ENCODE data around the gene RTTN. TPM values are rescaled to one million over a fixed set of nuclear protein-coding genes. Genes with fewer than 3 reads are reported as not detected.

The RTTN gene
- total RNA-seq, 8 experiments from 2014 or later, result 6.2 to 43.6 (median 13.7) TPM

DNA sequence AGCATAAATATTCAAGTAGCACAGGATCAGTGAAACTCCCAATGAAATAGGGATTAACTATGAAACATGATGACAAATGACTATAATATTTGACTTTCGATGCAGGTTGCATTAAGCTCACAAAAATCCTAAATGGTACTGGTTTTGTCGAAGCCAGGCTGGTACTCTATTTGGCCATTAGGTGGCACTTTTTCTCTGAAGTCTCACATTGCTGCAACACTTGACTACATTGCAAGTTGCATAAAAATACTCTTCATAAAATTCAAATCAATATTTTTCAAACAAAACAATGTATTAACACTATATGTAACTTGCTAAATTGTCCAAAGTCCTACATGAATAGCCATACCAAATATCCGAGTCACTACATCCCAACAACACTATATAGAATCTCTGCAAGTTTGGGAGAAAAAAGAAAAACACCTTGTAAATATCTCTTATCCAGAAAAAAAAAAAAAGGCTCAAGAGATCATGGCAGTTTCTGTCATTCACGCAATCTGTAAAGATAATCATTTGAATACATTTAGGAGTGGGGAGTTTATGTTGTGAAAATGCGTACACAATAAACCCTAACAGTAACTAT, 9.5 kb downstream of the RTTN start:
- peak in 4 of 8 experiments; percentile 26 to 67 (median 55) for ATAC-seq (replicated peaks in 6 of 8)
- no peak overlapping the region for H3K27ac ChIP-seq
- H3K4me1 ChIP-seq (replicated peaks in 1 of 2), result no peaks in the 10 kb centered on the region
- in situ Hi-C loops (cut with MboI; ENCODE audit: low pct_unique_long_range_greater_than_20kb in 2 of 9, low sequenced_read_pairs in 9 of 9, unreplicated experiment in 9 of 9), result loop anchor here in 8 of 9 experiments (10.0 to 25.0 kb wide), 3 partner anchors 239 to 259 kb away; no protein-coding TSS in a partner anchor
- H3K4me3 ChIP-seq, result no peak overlapping the region
- WGBS, 10 experiments, result 50 to 94% (median 68%) methylated on average over 1 to 5 of the region's 5 CpGs

DNA sequence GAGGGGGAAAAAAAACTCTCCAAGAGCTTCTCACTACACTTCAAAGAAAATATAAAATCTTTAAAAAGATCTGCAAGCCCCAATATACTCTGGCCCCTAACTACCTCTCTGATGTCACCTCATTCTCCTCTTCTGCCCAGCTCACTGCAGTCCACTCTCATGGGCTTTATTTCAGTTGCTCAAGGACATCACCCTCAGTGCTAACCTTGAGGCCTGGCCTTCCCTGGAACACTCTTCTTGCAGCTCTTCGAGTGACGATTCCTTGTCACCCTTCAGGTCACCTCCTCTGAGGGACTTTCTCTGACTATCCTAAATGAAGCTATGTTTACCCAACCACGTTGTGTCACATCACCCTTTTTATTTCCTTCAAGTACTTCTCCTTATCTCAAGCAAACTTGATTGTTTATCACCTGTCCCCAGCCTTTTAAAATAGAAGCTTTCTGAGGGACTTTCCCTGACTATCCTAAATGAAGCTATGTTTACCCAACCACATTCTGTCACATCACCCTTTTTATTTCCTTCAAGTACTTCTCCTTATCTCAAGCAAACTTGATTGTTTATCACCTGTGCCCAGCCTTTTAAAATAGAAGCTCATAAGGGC, 10.4 kb downstream of the RTTN start:
- in situ Hi-C loops (cut with MboI; ENCODE audit: low pct_unique_long_range_greater_than_20kb in 2 of 9, low sequenced_read_pairs in 9 of 9, unreplicated experiment in 9 of 9), result loop anchor here in 8 of 9 experiments (10.0 to 25.0 kb wide), 3 partner anchors 240 to 260 kb away; no protein-coding TSS in a partner anchor

DNA sequence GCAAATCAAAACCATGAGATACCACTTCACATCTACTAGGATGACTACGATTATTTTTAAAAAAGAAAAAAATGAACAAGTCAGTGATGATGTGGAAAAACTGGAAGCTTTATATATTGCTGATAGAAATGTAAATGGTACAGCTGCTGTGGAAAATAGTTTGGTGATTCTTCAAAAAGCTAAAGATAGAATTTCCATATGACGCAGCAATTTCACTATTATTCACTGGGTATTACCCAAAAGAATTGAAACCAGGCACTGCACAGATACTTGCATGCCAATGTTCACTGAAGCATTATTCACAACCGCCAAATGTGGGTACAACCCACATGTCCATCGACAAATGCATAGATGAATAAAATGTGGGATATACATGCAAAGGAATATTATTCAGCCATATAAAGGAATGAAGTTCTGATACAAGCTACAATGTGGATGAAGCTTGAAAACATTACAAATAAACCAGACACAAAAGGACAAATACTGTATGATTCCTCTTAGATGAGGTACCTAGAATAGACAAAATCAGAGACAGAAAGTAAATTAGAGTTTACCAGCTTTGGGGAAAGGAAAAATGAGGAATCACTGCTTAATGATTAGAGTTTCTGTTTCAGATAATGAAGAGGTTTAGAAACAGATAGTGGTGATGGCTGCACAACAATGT, 11.1 kb downstream of the RTTN start:
- in situ Hi-C loops (cut with MboI; ENCODE audit: low pct_unique_long_range_greater_than_20kb in 2 of 9, low sequenced_read_pairs in 9 of 9, unreplicated experiment in 9 of 9), result loop anchor here in 8 of 9 experiments (10.0 to 25.0 kb wide), 3 partner anchors 240 to 260 kb away; no protein-coding TSS in a partner anchor
- H3K27ac ChIP-seq, result no peak overlapping the region
- ATAC-seq (replicated peaks in 6 of 8), result peak in 1 of 8 experiments; percentile 43
- 50 to 94% (median 86%) methylated on average over 1 to 4 of the region's 4 CpGs for WGBS, 10 experiments
- H3K4me1 ChIP-seq (replicated peaks in 1 of 2), result no peaks in the 10 kb centered on the region
- H3K4me3 ChIP-seq, result no peak overlapping the region

More for the DNA sequence above, 10.4 kb downstream of the RTTN start:
- Histone ChIP-seq H3K4me3 (no peak overlapping the region), H3K4me1 (replicated peaks in 1 of 2) (no peaks in the 10 kb centered on the region), H3K27ac (no peak overlapping the region)
- WGBS, 10 experiments, result 75 to 100% (median 89%) methylated on average over 1 to 3 of the region's 3 CpGs; no CpG with 5 or more reads in 3 of the 10 experiments
- ATAC-seq (replicated peaks in 6 of 8), result no peak

DNA sequence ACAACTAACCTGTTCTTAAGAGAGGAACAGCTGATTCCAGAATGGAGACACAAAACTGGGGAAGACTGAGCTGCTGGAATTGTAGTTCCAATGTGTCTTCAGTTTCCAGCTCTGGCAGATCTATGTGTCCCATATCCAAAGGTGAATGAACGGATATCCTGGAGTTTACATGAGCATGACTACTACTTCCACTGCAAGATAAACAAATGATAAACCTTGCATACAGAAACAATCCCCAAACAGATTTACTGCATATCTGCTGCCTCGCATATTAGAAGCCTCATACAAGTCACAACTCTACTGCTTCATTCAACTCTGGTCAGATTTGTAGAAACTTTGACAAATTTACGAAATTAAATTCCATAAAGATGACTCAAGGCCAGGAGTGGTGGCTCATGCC, 15.0 kb downstream of the RTTN start:
- no peak overlapping the region for H3K4me3 ChIP-seq
- in situ Hi-C loops (cut with MboI; ENCODE audit: low pct_unique_long_range_greater_than_20kb in 2 of 9, low sequenced_read_pairs in 9 of 9, unreplicated experiment in 9 of 9), result loop anchor here in 8 of 9 experiments (10.0 to 25.0 kb wide), 3 partner anchors 244 to 264 kb away; no protein-coding TSS in a partner anchor
- H3K27ac ChIP-seq, result no peak overlapping the region
- H3K4me1 ChIP-seq (replicated peaks in 1 of 2), result no peaks in the 10 kb centered on the region
- ATAC-seq (replicated peaks in 6 of 8), result no peak
- WGBS, 10 experiments, result 65 to 100% (median 94%) methylated on average over 1 to 3 of the region's 3 CpGs; no CpG with 5 or more reads in 2 of the 10 experiments

DNA sequence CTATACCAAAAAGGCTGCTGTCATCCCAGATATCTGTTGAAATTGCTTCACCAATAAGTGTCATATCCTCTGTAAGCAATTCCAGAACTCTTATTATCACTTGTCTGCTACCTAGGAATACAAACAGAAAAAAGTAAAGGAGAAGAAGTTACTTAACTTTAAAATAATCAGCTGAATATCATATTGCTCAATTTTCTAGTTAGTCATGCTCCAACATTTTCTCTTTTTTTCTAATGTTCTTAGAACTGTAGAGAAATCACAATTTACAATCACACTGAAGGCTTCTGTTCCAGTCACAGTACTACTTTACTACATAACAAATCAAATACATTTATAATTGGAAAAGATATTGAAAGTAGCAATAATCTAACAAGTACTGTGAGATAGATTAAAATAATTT, 17.4 kb downstream of the RTTN start:
- Histone ChIP-seq H3K27ac (no peak overlapping the region), H3K4me1 (replicated peaks in 1 of 2) (no peaks in the 10 kb centered on the region), H3K4me3 (no peak overlapping the region)
- no peak for ATAC-seq (replicated peaks in 6 of 8)
- in situ Hi-C loops (cut with MboI; ENCODE audit: low pct_unique_long_range_greater_than_20kb in 2 of 9, low sequenced_read_pairs in 9 of 9, unreplicated experiment in 9 of 9), result loop anchor here in 2 of 9 experiments (25.0 kb wide), 1 partner anchor 249 kb away; no protein-coding TSS in a partner anchor

DNA sequence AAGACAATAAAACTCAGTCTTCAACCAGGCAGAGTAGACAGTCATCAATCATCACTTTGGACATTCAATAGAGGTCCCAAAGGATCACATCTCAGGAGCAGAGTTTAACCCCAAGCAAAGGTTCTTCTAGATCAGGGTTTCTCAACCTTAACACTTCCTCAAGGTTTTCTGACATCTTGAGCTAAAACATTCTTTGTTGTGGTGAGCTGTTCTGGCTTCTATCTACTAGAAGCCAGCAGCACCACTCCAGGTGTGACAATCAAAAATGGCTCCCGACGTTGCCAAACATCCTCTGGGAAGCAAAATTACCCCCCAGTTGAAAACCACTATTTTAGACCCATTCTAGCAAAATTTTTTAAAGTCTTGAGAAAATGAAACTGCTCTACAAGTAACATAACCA, 22.0 kb downstream of the RTTN start:
- ATAC-seq (replicated peaks in 6 of 8), result no peak
- Histone ChIP-seq H3K4me1 (replicated peaks in 1 of 2) (no peaks in the 10 kb centered on the region), H3K4me3 (no peak overlapping the region), H3K27ac (no peak overlapping the region)
- in situ Hi-C loops (cut with MboI; ENCODE audit: low pct_unique_long_range_greater_than_20kb in 2 of 9, low sequenced_read_pairs in 9 of 9, unreplicated experiment in 9 of 9), result loop anchor here in 2 of 9 experiments (25.0 kb wide), 1 partner anchor 254 kb away; no protein-coding TSS in a partner anchor
- WGBS, 10 experiments, result 80 to 100% (median 100%) methylated on average over 1 to 2 of the region's 2 CpGs; no CpG with 5 or more reads in 4 of the 10 experiments

DNA sequence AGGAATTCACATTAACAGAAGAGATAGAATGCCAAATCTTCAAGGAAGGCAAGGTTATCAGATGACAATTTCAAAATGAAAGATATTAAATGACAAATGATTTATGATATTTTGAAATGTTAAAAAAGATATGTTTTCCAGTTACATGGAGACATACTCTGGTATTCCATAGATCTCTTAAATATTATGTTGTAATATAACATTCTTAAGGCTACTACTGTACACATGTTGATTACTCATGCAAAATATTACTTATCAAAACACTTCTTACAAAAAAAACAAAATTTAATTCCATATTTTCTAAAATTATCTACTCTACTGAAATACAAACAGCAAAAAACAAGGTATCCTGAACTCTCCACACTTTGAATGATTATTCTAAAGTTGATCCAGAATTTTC, 22.9 kb downstream of the RTTN start:
- ATAC-seq (replicated peaks in 6 of 8), result no peak
- in situ Hi-C loops (cut with MboI; ENCODE audit: low pct_unique_long_range_greater_than_20kb in 2 of 9, low sequenced_read_pairs in 9 of 9, unreplicated experiment in 9 of 9), result loop anchor here in 2 of 9 experiments (25.0 kb wide), 1 partner anchor 255 kb away; no protein-coding TSS in a partner anchor
- H3K27ac ChIP-seq, result no peak overlapping the region
- H3K4me3 ChIP-seq, result no peak overlapping the region
- H3K4me1 ChIP-seq (replicated peaks in 1 of 2), result no peaks in the 10 kb centered on the region

DNA sequence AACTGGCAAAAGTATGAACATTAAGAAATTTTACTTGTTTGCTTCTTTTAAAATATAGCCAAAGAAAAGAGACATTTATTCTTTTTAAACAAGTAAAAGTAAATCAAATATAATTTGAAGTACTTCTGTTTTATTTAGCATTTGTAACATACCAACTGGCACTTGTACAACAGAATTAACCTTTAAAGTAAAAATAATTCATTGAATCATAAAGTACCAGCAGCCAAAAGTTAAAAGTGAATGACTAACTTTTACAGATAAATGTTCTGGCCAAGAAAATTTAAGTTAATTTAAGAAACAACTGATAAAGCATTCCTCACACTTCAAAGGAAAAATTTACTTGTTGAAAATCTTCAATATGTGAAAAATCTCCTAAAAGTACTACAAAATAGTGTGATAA, 23.8 kb downstream of the RTTN start:
- no peak overlapping the region for H3K4me3 ChIP-seq
- in situ Hi-C loops (cut with MboI; ENCODE audit: low pct_unique_long_range_greater_than_20kb in 2 of 9, low sequenced_read_pairs in 9 of 9, unreplicated experiment in 9 of 9), result loop anchor here in 2 of 9 experiments (25.0 kb wide), 1 partner anchor 256 kb away; no protein-coding TSS in a partner anchor
- no peak for ATAC-seq (replicated peaks in 6 of 8)
- H3K4me1 ChIP-seq (replicated peaks in 1 of 2), result no peaks in the 10 kb centered on the region
- H3K27ac ChIP-seq, result no peak overlapping the region

DNA sequence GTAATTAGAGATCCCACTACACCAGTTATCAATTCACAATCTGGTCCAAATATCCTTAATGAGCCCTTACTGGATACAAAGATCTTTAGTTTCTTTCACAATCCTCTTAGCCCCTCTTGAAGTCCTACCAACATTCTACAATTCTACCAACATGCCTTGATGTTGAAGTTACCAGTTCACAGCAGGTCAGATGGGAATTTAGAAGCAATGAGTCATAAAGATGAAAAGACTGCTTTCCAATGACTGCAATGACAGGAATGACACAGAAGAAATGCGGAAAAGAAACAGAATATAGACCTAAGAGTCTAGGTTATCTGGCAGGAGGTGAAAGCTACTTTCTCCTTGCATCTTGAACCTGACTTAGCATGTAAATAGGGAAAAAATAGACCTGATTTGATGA, 24.5 kb downstream of the RTTN start:
- in situ Hi-C loops (cut with MboI; ENCODE audit: low pct_unique_long_range_greater_than_20kb in 2 of 9, low sequenced_read_pairs in 9 of 9, unreplicated experiment in 9 of 9), result loop anchor here in 2 of 9 experiments (25.0 kb wide), 1 partner anchor 256 kb away; no protein-coding TSS in a partner anchor
- WGBS, 10 experiments, result 0 to 100% (median 80%) methylated on average over 1 of the region's 1 CpG; no CpG with 5 or more reads in 3 of the 10 experiments
- H3K4me1 ChIP-seq (replicated peaks in 1 of 2), result no peaks in the 10 kb centered on the region

DNA sequence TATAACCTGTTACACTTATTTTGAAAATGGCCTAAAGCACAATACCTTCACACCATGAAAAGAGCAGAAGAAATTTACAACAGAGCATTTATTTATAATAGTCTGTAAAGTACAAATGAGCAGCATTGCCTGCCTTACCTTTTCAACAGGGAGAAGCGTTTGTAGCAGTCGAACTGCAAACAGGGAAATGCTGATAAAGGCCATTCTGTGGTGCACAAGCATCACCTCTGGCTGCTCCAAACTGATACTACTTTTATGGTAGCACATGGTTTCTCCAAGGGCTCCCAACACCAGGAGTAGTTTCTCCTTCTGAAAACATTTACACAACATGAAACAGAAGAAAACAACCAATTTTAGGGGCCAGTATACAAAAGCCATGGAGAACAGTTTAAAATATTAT, 28.9 kb downstream of the RTTN start:
- 80 to 100% (median 92%) methylated on average over 1 to 2 of the region's 2 CpGs; no CpG with 5 or more reads in 4 of the 10 experiments for WGBS, 10 experiments
- no peak overlapping the region for H3K4me3 ChIP-seq

More for the DNA sequence above, 24.5 kb downstream of the RTTN start:
- Histone ChIP-seq H3K27ac (no peak overlapping the region), H3K4me3 (no peak overlapping the region)
- peak in 2 of 8 experiments; percentile 77 to 85 for ATAC-seq (replicated peaks in 6 of 8)

DNA sequence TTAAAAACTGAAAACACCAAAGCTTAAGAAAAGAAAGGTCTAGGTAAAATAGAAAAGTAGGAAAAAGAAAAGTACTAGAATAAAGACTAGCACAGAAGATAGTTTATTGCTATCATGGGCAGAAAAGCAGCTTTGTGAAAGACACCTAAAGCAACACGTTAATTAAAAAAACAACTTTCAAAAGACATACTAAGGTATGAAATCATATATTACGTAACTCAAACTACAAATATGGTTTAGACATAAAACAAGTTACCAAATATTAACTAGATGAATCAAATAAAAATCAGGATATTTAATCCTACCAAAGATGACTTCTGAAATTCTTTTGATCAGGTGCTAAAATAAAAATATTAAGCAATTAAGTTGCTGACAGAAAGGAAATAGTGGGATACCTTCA, 30.3 kb downstream of the RTTN start:
- no peak overlapping the region for H3K27ac ChIP-seq
- in situ Hi-C loops (cut with MboI; ENCODE audit: low pct_unique_long_range_greater_than_20kb in 2 of 9, low sequenced_read_pairs in 9 of 9, unreplicated experiment in 9 of 9), result loop anchor here in 2 of 9 experiments (25.0 kb wide), 1 partner anchor 262 kb away; no protein-coding TSS in a partner anchor
- H3K4me1 ChIP-seq (replicated peaks in 1 of 2), result no peaks in the 10 kb centered on the region
- ATAC-seq (replicated peaks in 6 of 8), result no peak
- no peak overlapping the region for H3K4me3 ChIP-seq
- WGBS, 10 experiments, result 68 to 100% (median 93%) methylated on average over 1 to 2 of the region's 2 CpGs

More for the DNA sequence above, 28.9 kb downstream of the RTTN start:
- no peaks in the 10 kb centered on the region for H3K4me1 ChIP-seq (replicated peaks in 1 of 2)
- no peak for ATAC-seq (replicated peaks in 6 of 8)
- in situ Hi-C loops (cut with MboI; ENCODE audit: low pct_unique_long_range_greater_than_20kb in 2 of 9, low sequenced_read_pairs in 9 of 9, unreplicated experiment in 9 of 9), result loop anchor here in 2 of 9 experiments (25.0 kb wide), 1 partner anchor 261 kb away; no protein-coding TSS in a partner anchor
- H3K27ac ChIP-seq, result no peak overlapping the region

DNA sequence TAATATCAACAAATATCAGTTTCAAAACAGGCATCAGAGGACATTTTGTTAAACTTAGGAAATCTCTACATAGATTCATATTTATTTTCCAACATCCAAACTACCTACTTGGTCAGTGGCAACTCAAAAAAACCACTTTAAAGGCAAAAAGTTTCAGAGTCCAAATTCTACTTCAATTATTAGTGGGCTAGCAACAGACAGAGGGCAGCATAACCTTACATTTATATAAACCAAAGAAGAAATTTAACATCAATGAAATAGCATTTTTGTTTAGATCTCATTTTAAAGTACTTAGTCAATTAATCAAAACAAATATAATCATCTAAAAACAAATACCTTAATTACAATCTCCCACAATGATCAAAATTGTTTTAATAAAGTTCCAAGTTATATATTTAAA, 33.3 kb downstream of the RTTN start:
- H3K4me3 ChIP-seq, result no peak overlapping the region
- no peaks in the 10 kb centered on the region for H3K4me1 ChIP-seq (replicated peaks in 1 of 2)
- no peak overlapping the region for H3K27ac ChIP-seq
- ATAC-seq (replicated peaks in 6 of 8), result no peak
- in situ Hi-C loops (cut with MboI; ENCODE audit: low pct_unique_long_range_greater_than_20kb in 2 of 9, low sequenced_read_pairs in 9 of 9, unreplicated experiment in 9 of 9), result no loop called here

DNA sequence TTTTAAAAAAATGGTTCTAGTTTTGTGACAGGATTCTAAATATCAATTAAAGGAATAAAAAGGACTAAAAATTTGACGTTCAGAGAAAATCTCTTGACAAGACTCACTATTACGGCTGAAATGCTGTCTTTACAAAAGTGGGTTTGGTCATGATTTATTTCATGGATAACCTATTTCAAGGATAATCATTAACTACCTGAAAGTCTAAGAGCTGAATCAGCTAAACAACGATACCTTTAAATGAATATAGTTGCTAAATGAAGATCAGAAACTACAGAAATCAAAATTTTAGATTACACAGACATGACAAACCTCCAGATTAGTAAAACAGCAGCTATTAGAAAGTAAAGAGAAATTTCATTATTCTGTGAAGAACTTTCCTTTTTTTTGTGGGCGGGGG, 35.7 kb downstream of the RTTN start:
- no peak overlapping the region for H3K4me3 ChIP-seq
- no peak overlapping the region for H3K27ac ChIP-seq
- in situ Hi-C loops (cut with MboI; ENCODE audit: low pct_unique_long_range_greater_than_20kb in 2 of 9, low sequenced_read_pairs in 9 of 9, unreplicated experiment in 9 of 9), result no loop called here
- no peak for ATAC-seq (replicated peaks in 6 of 8)
- WGBS, 10 experiments, result 74 to 100% (median 92%) methylated on average over 2 to 4 of the region's 4 CpGs
- H3K4me1 ChIP-seq (replicated peaks in 1 of 2), result no peaks in the 10 kb centered on the region
